Mesothelial cell of epicardium (in vitro differentiated cells): Measurements from ENCODE around the gene POP7. TPM values are rescaled to one million over a fixed set of nuclear protein-coding genes. Genes with fewer than 3 reads are reported as not detected.

Experiments
- DNase-seq, 2 experiments: peaks; one replicate each; pipeline ENCODE4 v3.0.0; 2021; ENCODE audit warnings: low spot score in 2 of 2; ENCODE audit not compliant: unreplicated experiment in 2 of 2
- H3K27ac Mint-ChIP-seq: 2 replicates; pipeline ENCODE4 v1.8.0; 2021; ENCODE audit warnings: mixed read lengths
- H3K27me3 Mint-ChIP-seq: 2 replicates; pipeline ENCODE4 v1.8.0; 2021; ENCODE audit warnings: low read depth, mixed read lengths
- H3K36me3 Mint-ChIP-seq: 2 replicates; pipeline ENCODE4 v1.8.0; 2021; ENCODE audit warnings: mixed read lengths
- H3K4me1 Mint-ChIP-seq: 2 replicates; pipeline ENCODE4 v1.8.0; 2021; ENCODE audit warnings: mixed read lengths
- H3K4me3 Mint-ChIP-seq: 2 replicates; pipeline ENCODE4 v1.8.0; 2021; ENCODE audit warnings: mild to moderate bottlenecking, moderate library complexity, mixed read lengths
- H3K9me3 Mint-ChIP-seq: 2 replicates; pipeline ENCODE4 v1.8.0; 2021; ENCODE audit warnings: mixed read lengths
- CTCF ChIP-seq: fragments of 200-600 bp; sonication (generic); IDR thresholded peaks from one replicate; pipeline ENCODE4 v1.5.0; 2021; ENCODE audit warnings: antibody characterized with exemption; ENCODE audit not compliant: unreplicated experiment
- total RNA-seq: library from RNA; stranded (reverse); gene quantifications from 3 replicates; pipeline ENCODE4 v1.2.1, GENCODE V29; 2021

POP7 gene
- total RNA-seq, 1 donor from 2014 or later: 26.0 TPM

- H3K27ac Mint-ChIP-seq: no peak overlapping the region
- no peak overlapping the region for H3K4me3 Mint-ChIP-seq
- peaks cover 9% of the 10 kb centered on the region for H3K27me3 Mint-ChIP-seq
- peaks cover 2% of the 10 kb centered on the region for H3K4me1 Mint-ChIP-seq
- DNase-seq: no peak
- H3K36me3 Mint-ChIP-seq: no peaks in the 10 kb centered on the region
- no peak for TF ChIP-seq CTCF
- H3K9me3 Mint-ChIP-seq: no peaks in the 10 kb centered on the region
Measured at GRCh38 chr7:100736671-100737070, 30.8 kb downstream of the POP7 start.

GRCh38 chr7:100739934-100740333 is 34.0 kb downstream of the POP7 start:
- Mint-ChIP-seq H3K36me3 (peaks cover 1% of the 10 kb centered on the region), H3K4me1 (no peaks in the 10 kb centered on the region), H3K9me3 (peaks cover 4% of the 10 kb centered on the region), H3K4me3 (no peak overlapping the region), H3K27me3 (peaks cover 2% of the 10 kb centered on the region), H3K27ac (no peak overlapping the region)
- no peak for TF ChIP-seq CTCF
- DNase-seq: no peak

- no peak for DNase-seq
- peaks cover 4% of the 10 kb centered on the region for H3K9me3 Mint-ChIP-seq
- TF ChIP-seq CTCF: no peak
- H3K27me3 Mint-ChIP-seq: peaks cover 3% of the 10 kb centered on the region
- H3K4me1 Mint-ChIP-seq: no peaks in the 10 kb centered on the region
- H3K4me3 Mint-ChIP-seq: no peak overlapping the region
- H3K27ac Mint-ChIP-seq: no peak overlapping the region
- H3K36me3 Mint-ChIP-seq: peaks cover 1% of the 10 kb centered on the region
Measured at GRCh38 chr7:100744605-100745004, 38.7 kb downstream of the POP7 start.

GRCh38 chr7:100745184-100745583 is 39.3 kb downstream of the POP7 start:
- Mint-ChIP-seq H3K9me3 (peaks cover 4% of the 10 kb centered on the region), H3K27ac (no peak overlapping the region), H3K4me3 (no peak overlapping the region), H3K4me1 (no peaks in the 10 kb centered on the region), H3K36me3 (peaks cover 1% of the 10 kb centered on the region), H3K27me3 (peaks cover 5% of the 10 kb centered on the region)
- DNase-seq: no peak
- TF ChIP-seq CTCF: no peak

- Mint-ChIP-seq H3K27ac (no peak overlapping the region), H3K9me3 (no peaks in the 10 kb centered on the region), H3K4me1 (no peaks in the 10 kb centered on the region), H3K36me3 (no peaks in the 10 kb centered on the region), H3K27me3 (peaks cover 39% of the 10 kb centered on the region), H3K4me3 (no peak overlapping the region)
- no peak for DNase-seq
- no peak for TF ChIP-seq CTCF
Measured at GRCh38 chr7:100752994-100753393, 47.1 kb downstream of the POP7 start.

GRCh38 chr7:100753750-100754149 is 47.8 kb downstream of the POP7 start:
- H3K4me1 Mint-ChIP-seq: no peaks in the 10 kb centered on the region
- no peaks in the 10 kb centered on the region for H3K36me3 Mint-ChIP-seq
- no peak overlapping the region for H3K27ac Mint-ChIP-seq
- no peak for DNase-seq
- no peak for TF ChIP-seq CTCF
- peaks cover 36% of the 10 kb centered on the region for H3K27me3 Mint-ChIP-seq
- no peaks in the 10 kb centered on the region for H3K9me3 Mint-ChIP-seq
- no peak overlapping the region for H3K4me3 Mint-ChIP-seq
